Common myeloid progenitor, CD34-positive (primary cell): ENCODE measurements around the gene CIB4.

Source experiments
- CTCF ChIA-PET: fragments of 350-600 bp; sonication (Branson Sonifier 250); formaldehyde crosslinking; loops from one replicate; lab custom pipeline; 2021; ENCODE audit warnings: antibody characterized with exemption; lab: Charles Lee
- POLR2A ChIA-PET: fragments of 350-600 bp; sonication (Branson Sonifier 250); formaldehyde crosslinking; loops from one replicate; lab custom pipeline; 2021; ENCODE audit warnings: antibody characterized with exemption; lab: Charles Lee
- DNase-seq, 3 donors: peaks; one replicate each; pipeline versions ENCODE4 v3.0.0 to v3.0.0-alpha.2; 2013
- H3K27ac ChIP-seq, 2 experiments: 1 replicate in 1 of 2; 2 replicates in 1 of 2; pipeline ENCODE4 v1.7.0; 2013; ENCODE audit warnings: inconsistent platforms in 2 of 2, low read length in 2 of 2, mild to moderate bottlenecking in 2 of 2, low read depth in 1 of 2, moderate library complexity in 1 of 2; ENCODE audit not compliant: severe bottlenecking in 2 of 2, insufficient read depth in 1 of 2, poor library complexity in 1 of 2
- H3K27me3 ChIP-seq, 5 experiments: replicated peaks in 2 of 5; 1 replicate in 3 of 5; 2 replicates in 2 of 5; pipeline versions ENCODE4 v1.6.1 to v1.7.0; 2013; ENCODE audit warnings: low read length in 4 of 5, mild to moderate bottlenecking in 2 of 5, moderate library complexity in 2 of 5, inconsistent platforms in 1 of 5; ENCODE audit not compliant: insufficient read depth in 5 of 5, control insufficient read depth in 4 of 5
- H3K36me3 ChIP-seq, 4 experiments: 1 replicate in 2 of 4; 2 replicates in 2 of 4; pipeline versions ENCODE4 v1.6.1 to v1.7.0; 2013; ENCODE audit warnings: low read length in 3 of 4, control low read depth in 1 of 4, mild to moderate bottlenecking in 1 of 4; ENCODE audit not compliant: control insufficient read depth in 4 of 4, insufficient read depth in 4 of 4
- H3K4me1 ChIP-seq, 4 experiments: 1 replicate in 3 of 4; 2 replicates in 1 of 4; pipeline versions ENCODE4 v1.6.1 to v1.7.1; 2013; ENCODE audit warnings: low read length in 3 of 4, mild to moderate bottlenecking in 3 of 4, control low read depth in 1 of 4, inconsistent platforms in 1 of 4, moderate library complexity in 1 of 4; ENCODE audit not compliant: control insufficient read depth in 4 of 4, insufficient read depth in 4 of 4; ENCODE audit errors: control extremely low read depth in 1 of 4
- H3K4me3 ChIP-seq, 7 experiments: 1 replicate in 4 of 7; 2 replicates in 3 of 7; pipeline versions ENCODE4 v1.5.1 to v1.7.0; 2013; ENCODE audit warnings: mild to moderate bottlenecking in 7 of 7, low read length in 6 of 7, moderate library complexity in 6 of 7, inconsistent platforms in 2 of 7, low read depth in 2 of 7, control low read depth in 1 of 7; ENCODE audit not compliant: insufficient read depth in 4 of 7, control insufficient read depth in 1 of 7; ENCODE audit errors: extremely low read depth in 1 of 7
- H3K9me3 ChIP-seq, 5 experiments: 1 replicate in 4 of 5; 2 replicates in 1 of 5; pipeline versions ENCODE4 v1.6.1 to v1.7.1; 2013; ENCODE audit warnings: low read length in 4 of 5, mild to moderate bottlenecking in 2 of 5, inconsistent platforms in 1 of 5, low read depth in 1 of 5, moderate library complexity in 1 of 5; ENCODE audit not compliant: control insufficient read depth in 4 of 5, insufficient read depth in 2 of 5; ENCODE audit errors: control extremely low read depth in 1 of 5
- WGBS: methylation state at CpG from one replicate; pipeline ENCODE4 v1.1.5; 2013; ENCODE audit not compliant: insufficient coverage; 5-methylcytosine and 5-hydroxymethylcytosine counted together

The CIB4 gene

GRCh38 chr2:26630669-26631360, 10.4 kb downstream of the CIB4 start:
- Histone ChIP-seq H3K27ac (no peak overlapping the region), H3K9me3 (no peaks in the 10 kb centered on the region), H3K4me1 (no peaks in the 10 kb centered on the region), H3K36me3 (no peaks in the 10 kb centered on the region), H3K4me3 (no peak overlapping the region), H3K27me3 (peaks cover 0 to 6% (median 0%) of the 10 kb centered on the region in 5 experiments)
- CTCF ChIA-PET: no interaction called here
- WGBS: 89% methylated on average over 3 of the region's 10 CpGs
- no peak for DNase-seq
- POLR2A ChIA-PET: no interaction called here

DNA sequence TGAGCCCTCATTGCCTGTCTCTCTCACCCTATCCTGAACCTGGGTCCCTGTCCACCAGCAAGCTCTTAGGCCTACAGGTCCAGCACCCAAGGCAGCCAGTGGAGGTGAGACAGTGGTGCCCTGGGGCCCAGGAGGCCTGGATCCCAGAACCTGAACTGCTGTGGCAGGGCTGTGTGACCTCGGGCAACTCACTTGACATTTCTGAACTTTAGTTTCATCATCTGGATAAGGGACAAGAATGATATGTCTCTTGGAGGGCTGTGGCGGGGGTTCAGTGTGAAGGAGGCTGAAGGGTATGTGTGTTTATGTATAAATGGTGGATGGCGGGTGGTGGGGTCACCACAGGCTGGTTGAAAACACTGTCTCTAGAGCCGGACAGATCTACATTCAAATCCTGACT, 10.9 kb downstream of the CIB4 start:
- no peak overlapping the region for H3K4me3 ChIP-seq
- POLR2A ChIA-PET: no interaction called here
- CTCF ChIA-PET: no interaction called here
- H3K4me1 ChIP-seq: no peaks in the 10 kb centered on the region
- 100% methylated on average over 2 of the region's 4 CpGs for WGBS
- no peaks in the 10 kb centered on the region for H3K36me3 ChIP-seq
- DNase-seq: no peak
- H3K27ac ChIP-seq: no peak overlapping the region
- peaks cover 0 to 3% (median 0%) of the 10 kb centered on the region in 5 experiments for H3K27me3 ChIP-seq
- H3K9me3 ChIP-seq: no peaks in the 10 kb centered on the region

DNA sequence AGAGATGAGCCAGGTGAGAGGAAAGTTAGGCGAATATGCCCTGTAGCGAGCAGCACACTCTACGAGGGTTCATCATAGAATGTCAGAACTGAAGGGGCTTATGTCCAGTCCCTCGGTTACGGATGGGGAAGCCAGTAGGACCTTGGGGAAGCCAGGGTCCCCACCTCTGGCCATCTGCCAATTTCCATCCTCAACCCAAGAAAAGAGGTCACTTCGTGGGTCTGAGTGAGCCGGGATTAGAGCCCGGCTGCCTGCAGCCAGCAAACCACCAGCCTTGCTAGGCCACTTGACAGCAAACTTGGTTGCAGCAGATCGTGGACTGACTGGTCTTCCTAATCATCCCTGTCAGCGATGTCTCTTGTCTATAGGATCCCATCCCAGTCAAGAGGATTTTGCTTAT, 11.4 kb downstream of the CIB4 start:
- ChIA-PET POLR2A (no interaction called here), CTCF (no interaction called here)
- H3K9me3 ChIP-seq: no peaks in the 10 kb centered on the region
- H3K4me3 ChIP-seq: no peak overlapping the region
- peaks cover 0 to under 1% (median 0%) of the 10 kb centered on the region in 5 experiments for H3K27me3 ChIP-seq
- no peaks in the 10 kb centered on the region for H3K4me1 ChIP-seq
- H3K27ac ChIP-seq: no peak overlapping the region
- no peak for DNase-seq
- H3K36me3 ChIP-seq: no peaks in the 10 kb centered on the region
- 98% methylated on average over 10 of the region's 10 CpGs for WGBS

DNA sequence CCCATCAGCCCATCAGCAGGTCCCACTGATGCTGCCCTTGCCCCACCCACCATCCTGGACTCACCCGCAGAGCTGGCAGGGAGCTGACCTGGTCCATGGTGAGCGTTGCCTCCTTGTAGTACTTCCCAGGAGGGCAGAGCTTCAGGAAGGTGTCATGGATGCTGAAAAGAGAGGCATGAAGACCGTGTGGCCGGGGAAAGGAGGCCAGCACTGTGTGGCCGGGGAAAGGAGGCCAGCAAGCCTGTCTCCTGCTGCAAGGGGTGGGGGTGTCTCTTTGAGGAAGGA, 11.9 kb downstream of the CIB4 start:
- Histone ChIP-seq H3K27me3 (no peaks in the 10 kb centered on the region), H3K36me3 (no peaks in the 10 kb centered on the region), H3K4me3 (no peak overlapping the region), H3K27ac (no peak overlapping the region), H3K4me1 (no peaks in the 10 kb centered on the region), H3K9me3 (no peaks in the 10 kb centered on the region)
- WGBS: 93% methylated on average over 4 of the region's 5 CpGs
- ChIA-PET POLR2A (no interaction called here), CTCF (no interaction called here)
- no peak for DNase-seq

DNA sequence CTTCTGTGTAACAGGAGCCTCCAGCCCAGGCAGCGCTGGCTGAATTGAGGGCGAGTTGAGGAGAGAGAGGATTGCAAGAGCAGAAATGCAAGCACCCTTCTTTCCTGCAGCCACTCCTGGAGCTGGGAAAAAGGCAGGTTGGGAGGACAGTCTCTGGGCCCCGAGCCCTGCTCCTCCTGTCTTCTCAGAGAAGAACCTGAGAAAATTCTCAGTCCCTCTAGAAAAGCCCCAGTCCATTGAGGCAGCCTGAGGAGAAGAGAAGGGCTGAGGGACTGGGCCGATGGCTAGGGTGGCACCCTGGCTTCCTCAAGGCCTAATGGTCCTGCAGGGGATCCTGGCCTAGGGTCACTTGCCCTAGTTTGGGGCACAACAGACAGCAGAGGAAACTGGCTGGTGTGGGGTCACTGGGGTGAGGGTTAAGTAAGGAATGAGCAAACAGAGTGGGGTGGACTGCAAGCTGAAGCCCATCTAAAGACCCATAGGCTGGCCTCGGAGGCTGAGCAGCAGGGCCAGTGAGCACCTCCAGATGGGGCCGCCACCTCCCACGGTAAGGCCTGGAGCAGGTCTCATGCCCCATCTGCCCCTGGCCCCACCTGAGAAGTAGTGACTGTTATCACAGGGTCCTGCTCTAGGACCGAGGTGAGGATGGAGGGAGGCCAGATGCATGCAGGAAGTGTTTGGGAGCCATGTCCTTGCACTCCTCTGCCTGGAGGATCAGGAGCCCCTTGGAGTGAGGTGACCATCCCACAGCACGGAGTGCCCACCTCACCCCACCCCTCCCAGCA, 12.4 kb downstream of the CIB4 start:
- no peak for DNase-seq
- CTCF ChIA-PET: no interaction called here
- no peak overlapping the region for H3K4me3 ChIP-seq
- H3K27ac ChIP-seq: no peak overlapping the region
- 94% methylated on average over 3 of the region's 9 CpGs for WGBS
- H3K4me1 ChIP-seq: no peaks in the 10 kb centered on the region
- no peaks in the 10 kb centered on the region for H3K27me3 ChIP-seq
- no peaks in the 10 kb centered on the region for H3K9me3 ChIP-seq
- no peaks in the 10 kb centered on the region for H3K36me3 ChIP-seq
- POLR2A ChIA-PET: no interaction called here

- Histone ChIP-seq H3K4me1 (no peaks in the 10 kb centered on the region), H3K4me3 (no peak overlapping the region), H3K27me3 (no peaks in the 10 kb centered on the region), H3K27ac (no peak overlapping the region), H3K9me3 (no peaks in the 10 kb centered on the region), H3K36me3 (no peaks in the 10 kb centered on the region)
- POLR2A ChIA-PET: no interaction called here
- CTCF ChIA-PET: no interaction called here
- no peak for DNase-seq
- WGBS: 88% methylated on average over 8 of the region's 10 CpGs
Observed at GRCh38 chr2:26627350-26628105, 13.6 kb downstream of the CIB4 start.

- no peaks in the 10 kb centered on the region for H3K27me3 ChIP-seq
- no peaks in the 10 kb centered on the region for H3K36me3 ChIP-seq
- H3K4me3 ChIP-seq: no peak overlapping the region
- no peak overlapping the region for H3K27ac ChIP-seq
- peaks cover 0 to 2% (median 0%) of the 10 kb centered on the region in 5 experiments for H3K9me3 ChIP-seq
- DNase-seq: no peak
- CTCF ChIA-PET: no interaction called here
- WGBS: 100% methylated on average over 1 of the region's 3 CpGs
- POLR2A ChIA-PET: no interaction called here
- H3K4me1 ChIP-seq: no peaks in the 10 kb centered on the region
Observed at GRCh38 chr2:26626606-26627005, 14.6 kb downstream of the CIB4 start.
